ENCODE results near the gene TRIM44.

The TRIM44 gene

DNA sequence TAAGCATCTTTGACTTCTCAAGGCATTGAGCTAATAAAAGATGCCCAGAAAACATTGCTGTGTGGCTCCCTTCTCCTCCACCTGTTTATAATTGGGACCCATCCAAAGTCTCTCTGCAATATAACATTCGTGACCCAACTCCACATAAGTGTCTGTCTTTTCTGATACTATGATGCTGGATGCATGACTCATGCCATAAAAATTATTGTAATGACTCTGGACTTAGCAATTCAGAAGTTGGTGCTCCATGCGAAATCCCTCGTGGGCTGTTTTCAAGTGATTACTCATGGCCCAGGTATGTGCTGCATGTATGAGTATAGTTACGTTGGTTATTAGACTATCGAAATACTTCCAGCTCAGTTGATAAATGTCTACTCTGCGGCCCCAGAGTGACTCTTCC, 32.7 kb upstream of the TRIM44 start:
- TF ChIP-seq TAF1 (IDR thresholded peaks at IDR 0.05; ENCODE audit: low read depth, low read length) (no peak), PAX5 (IDR thresholded peaks at IDR 0.05; ENCODE audit: insufficient read depth, low read length, severe bottlenecking) (no peak), POU2F2 (IDR thresholded peaks at IDR 0.05; ENCODE audit: low read depth, low read length) (no peak), POLR2AphosphoS5 (IDR thresholded peaks at IDR 0.05; ENCODE audit: low read depth, low read length) (no peak), SPI1 (IDR thresholded peaks at IDR 0.05; ENCODE audit: low read depth, low read length) (no peak), POLR2A (IDR thresholded peaks at IDR 0.05; ENCODE audit: low read depth, low read length) (no peak)
- no peak for DNase-seq (ENCODE audit: insufficient read length, low spot score)
- no peak for FAIRE-seq

GRCh38 chr11:35631891-35632290, 30.7 kb upstream of the TRIM44 start:
- DNase-seq (ENCODE audit: insufficient read length, low spot score) (no peak), FAIRE-seq (no peak)
- TF ChIP-seq POLR2AphosphoS5 (IDR thresholded peaks at IDR 0.05; ENCODE audit: low read depth, low read length) (no peak), POU2F2 (IDR thresholded peaks at IDR 0.05; ENCODE audit: low read depth, low read length) (no peak), POLR2A (IDR thresholded peaks at IDR 0.05; ENCODE audit: low read depth, low read length) (no peak), TAF1 (IDR thresholded peaks at IDR 0.05; ENCODE audit: low read depth, low read length) (no peak), SPI1 (IDR thresholded peaks at IDR 0.05; ENCODE audit: low read depth, low read length) (no peak), PAX5 (IDR thresholded peaks at IDR 0.05; ENCODE audit: insufficient read depth, low read length, severe bottlenecking) (no peak)

DNA sequence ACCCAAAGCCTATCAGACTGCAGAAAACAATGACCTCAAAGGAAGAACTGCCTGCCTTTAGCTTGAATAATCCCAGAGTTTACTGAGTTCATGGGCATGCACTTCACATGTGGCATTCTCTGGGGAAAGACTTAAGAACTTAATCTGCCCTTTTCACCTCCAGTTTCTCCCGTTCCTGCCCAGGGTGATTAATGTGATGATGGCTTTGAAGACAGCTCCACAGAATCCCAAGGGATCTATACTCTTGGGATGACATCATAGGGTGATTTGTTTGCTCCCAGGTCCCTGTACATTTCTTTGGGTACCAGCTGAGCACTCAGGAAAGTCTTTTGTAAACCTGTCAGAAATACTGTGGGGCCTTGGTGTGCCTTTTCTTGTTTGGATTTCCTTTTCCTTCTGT, 30.3 kb upstream of the TRIM44 start:
- no peak for FAIRE-seq
- no peak for DNase-seq (ENCODE audit: insufficient read length, low spot score)
- no peak for TF ChIP-seq POU2F2 (IDR thresholded peaks at IDR 0.05; ENCODE audit: low read depth, low read length)
- TF ChIP-seq POLR2AphosphoS5 (IDR thresholded peaks at IDR 0.05; ENCODE audit: low read depth, low read length), result no peak
- TF ChIP-seq POLR2A (IDR thresholded peaks at IDR 0.05; ENCODE audit: low read depth, low read length), result no peak
- TF ChIP-seq TAF1 (IDR thresholded peaks at IDR 0.05; ENCODE audit: low read depth, low read length), result no peak
- no peak for TF ChIP-seq PAX5 (IDR thresholded peaks at IDR 0.05; ENCODE audit: insufficient read depth, low read length, severe bottlenecking)
- no peak for TF ChIP-seq SPI1 (IDR thresholded peaks at IDR 0.05; ENCODE audit: low read depth, low read length)

DNA sequence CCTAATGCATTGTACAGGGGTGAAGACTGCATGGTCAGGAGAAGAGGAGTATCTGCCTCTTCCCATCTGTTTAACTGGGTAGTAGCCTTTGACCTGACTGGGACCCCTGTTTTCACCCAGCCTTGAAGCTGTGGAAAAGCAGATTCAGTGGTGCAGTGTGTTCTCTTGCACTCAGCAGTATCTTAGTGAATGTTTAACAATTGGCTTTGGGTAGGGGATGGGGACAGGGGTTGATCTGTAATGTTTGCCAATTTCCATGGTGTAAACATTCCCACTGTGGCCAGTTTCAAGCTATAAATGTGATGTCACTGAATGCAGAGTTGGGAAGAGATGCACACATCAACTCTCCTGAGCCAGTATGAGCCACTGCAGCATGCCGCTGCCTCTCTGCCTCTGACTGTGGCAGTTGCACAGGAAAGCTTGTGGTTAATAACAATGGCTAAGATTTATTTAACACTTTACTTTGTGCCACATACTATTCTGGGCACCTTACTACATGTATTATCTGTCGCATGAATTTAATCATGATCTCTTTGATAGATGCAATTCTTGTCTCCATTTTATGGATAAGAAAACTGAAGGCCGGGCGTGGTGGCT, 28.6 kb upstream of the TRIM44 start:
- FAIRE-seq, result no peak
- no peak for TF ChIP-seq SPI1 (IDR thresholded peaks at IDR 0.05; ENCODE audit: low read depth, low read length)
- no peak for TF ChIP-seq PAX5 (IDR thresholded peaks at IDR 0.05; ENCODE audit: insufficient read depth, low read length, severe bottlenecking)
- TF ChIP-seq POU2F2 (IDR thresholded peaks at IDR 0.05; ENCODE audit: low read depth, low read length), result no peak
- TF ChIP-seq TAF1 (IDR thresholded peaks at IDR 0.05; ENCODE audit: low read depth, low read length), result no peak
- no peak for TF ChIP-seq POLR2A (IDR thresholded peaks at IDR 0.05; ENCODE audit: low read depth, low read length)
- no peak for TF ChIP-seq POLR2AphosphoS5 (IDR thresholded peaks at IDR 0.05; ENCODE audit: low read depth, low read length)
- no peak for DNase-seq (ENCODE audit: insufficient read length, low spot score)

GRCh38 chr11:35635933-35636332, 26.6 kb upstream of the TRIM44 start:
- DNase-seq (ENCODE audit: insufficient read length, low spot score) (no peak), FAIRE-seq (no peak)
- TF ChIP-seq POLR2A (IDR thresholded peaks at IDR 0.05; ENCODE audit: low read depth, low read length), result no peak
- TF ChIP-seq PAX5 (IDR thresholded peaks at IDR 0.05; ENCODE audit: insufficient read depth, low read length, severe bottlenecking), result no peak
- TF ChIP-seq POU2F2 (IDR thresholded peaks at IDR 0.05; ENCODE audit: low read depth, low read length), result no peak
- TF ChIP-seq POLR2AphosphoS5 (IDR thresholded peaks at IDR 0.05; ENCODE audit: low read depth, low read length), result no peak
- TF ChIP-seq SPI1 (IDR thresholded peaks at IDR 0.05; ENCODE audit: low read depth, low read length), result no peak
- TF ChIP-seq TAF1 (IDR thresholded peaks at IDR 0.05; ENCODE audit: low read depth, low read length), result no peak

- TF ChIP-seq TAF1 (IDR thresholded peaks at IDR 0.05; ENCODE audit: low read depth, low read length) (no peak), SPI1 (IDR thresholded peaks at IDR 0.05; ENCODE audit: low read depth, low read length) (no peak), POLR2A (IDR thresholded peaks at IDR 0.05; ENCODE audit: low read depth, low read length) (no peak), PAX5 (IDR thresholded peaks at IDR 0.05; ENCODE audit: insufficient read depth, low read length, severe bottlenecking) (no peak), POU2F2 (IDR thresholded peaks at IDR 0.05; ENCODE audit: low read depth, low read length) (no peak), POLR2AphosphoS5 (IDR thresholded peaks at IDR 0.05; ENCODE audit: low read depth, low read length) (no peak)
- DNase-seq (ENCODE audit: insufficient read length, low spot score), result no peak
- no peak for FAIRE-seq
Observed at GRCh38 chr11:35639591-35640179, 22.9 kb upstream of the TRIM44 start.

DNA sequence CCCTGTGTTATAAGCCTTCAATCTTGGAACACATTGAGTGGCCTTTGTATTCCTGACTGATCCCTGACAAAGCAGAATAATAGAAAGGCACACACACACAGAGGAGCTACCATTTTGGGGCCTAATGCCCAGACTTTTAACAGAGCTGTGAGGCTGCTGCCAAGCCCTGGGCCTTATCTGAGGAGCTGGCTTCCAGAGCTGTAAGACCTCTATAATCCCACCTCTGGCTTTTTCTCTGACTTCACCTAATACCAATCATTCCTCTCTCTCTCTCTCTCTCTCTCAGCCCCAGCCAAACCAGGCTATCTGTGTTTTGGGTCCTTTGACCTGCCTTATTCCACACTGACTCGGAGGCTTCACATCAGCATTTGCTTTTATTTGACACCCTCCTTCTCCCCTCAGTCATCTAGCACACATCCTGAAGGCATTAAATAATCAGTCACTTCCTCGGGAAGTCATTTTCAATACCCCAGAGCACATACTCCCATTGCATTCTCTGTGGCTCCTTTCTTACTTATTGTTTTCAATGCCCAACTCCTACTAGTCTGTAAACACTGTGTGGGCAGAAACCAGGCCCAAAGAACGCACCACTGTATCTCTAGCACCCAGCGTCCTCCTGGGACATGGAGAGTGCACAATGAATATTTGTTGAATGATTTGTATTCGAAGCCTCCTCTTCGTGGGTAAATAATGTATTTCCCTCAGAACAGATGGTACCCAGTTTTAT, 21.2 kb upstream of the TRIM44 start:
- FAIRE-seq (no peak), DNase-seq (ENCODE audit: insufficient read length, low spot score) (no peak)
- TF ChIP-seq POU2F2 (IDR thresholded peaks at IDR 0.05; ENCODE audit: low read depth, low read length), result no peak
- TF ChIP-seq PAX5 (IDR thresholded peaks at IDR 0.05; ENCODE audit: insufficient read depth, low read length, severe bottlenecking), result no peak
- TF ChIP-seq TAF1 (IDR thresholded peaks at IDR 0.05; ENCODE audit: low read depth, low read length), result no peak
- TF ChIP-seq POLR2A (IDR thresholded peaks at IDR 0.05; ENCODE audit: low read depth, low read length), result no peak
- TF ChIP-seq POLR2AphosphoS5 (IDR thresholded peaks at IDR 0.05; ENCODE audit: low read depth, low read length), result no peak
- no peak for TF ChIP-seq SPI1 (IDR thresholded peaks at IDR 0.05; ENCODE audit: low read depth, low read length)

GRCh38 chr11:35641964-35642363, 20.6 kb upstream of the TRIM44 start:
- TF ChIP-seq PAX5 (IDR thresholded peaks at IDR 0.05; ENCODE audit: insufficient read depth, low read length, severe bottlenecking), result no peak
- no peak for TF ChIP-seq SPI1 (IDR thresholded peaks at IDR 0.05; ENCODE audit: low read depth, low read length)
- DNase-seq (ENCODE audit: insufficient read length, low spot score) (no peak), FAIRE-seq (no peak)

DNA sequence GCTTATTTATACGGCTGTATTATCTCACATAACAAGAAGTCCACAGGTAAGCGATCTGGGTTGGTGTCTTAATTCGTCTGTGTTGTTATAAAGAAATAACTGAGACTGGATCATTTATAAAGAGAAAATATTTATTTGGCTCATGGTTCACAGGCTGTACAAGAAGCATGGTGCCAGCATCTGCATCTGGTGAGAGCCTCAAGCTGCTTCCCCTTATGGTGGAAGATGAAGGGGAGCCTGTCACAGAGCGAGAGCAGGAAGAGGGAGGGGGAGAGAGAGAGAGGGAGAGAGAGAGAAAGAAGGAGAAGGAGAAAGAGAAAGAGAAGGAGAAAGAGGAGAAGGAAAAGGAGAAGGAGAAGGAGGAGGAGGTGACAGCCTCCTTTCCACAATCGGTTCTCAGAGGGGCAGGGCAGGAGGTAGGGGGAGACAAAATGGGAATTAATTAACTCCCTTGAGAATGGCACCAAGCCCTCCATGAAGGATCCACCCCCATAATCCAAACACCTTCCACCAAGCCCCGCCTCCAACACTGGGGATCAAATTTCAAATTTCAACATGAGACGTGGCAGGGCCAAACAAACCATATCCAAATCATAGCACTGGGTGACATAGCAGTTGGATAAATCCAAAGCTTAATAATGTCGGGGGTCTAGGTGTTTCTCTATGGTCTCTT, 15.0 kb upstream of the TRIM44 start:
- FAIRE-seq (no peak), DNase-seq (ENCODE audit: insufficient read length, low spot score) (no peak)
- TF ChIP-seq TAF1 (IDR thresholded peaks at IDR 0.05; ENCODE audit: low read depth, low read length), result no peak
- TF ChIP-seq POU2F2 (IDR thresholded peaks at IDR 0.05; ENCODE audit: low read depth, low read length), result no peak
- no peak for TF ChIP-seq SPI1 (IDR thresholded peaks at IDR 0.05; ENCODE audit: low read depth, low read length)
- no peak for TF ChIP-seq POLR2AphosphoS5 (IDR thresholded peaks at IDR 0.05; ENCODE audit: low read depth, low read length)

Data from GM12891 (cell line).